Stimulated activated CD4-positive, alpha-beta T cell treated with anti-CD3 and anti-CD28 coated beads, TNF-alpha, amount 100 ng/mL, for 1 hour (primary cell): ENCODE measurements around the gene SBNO2.

Source experiments
- DNase-seq, 3 donors: peaks; one replicate each; pipeline ENCODE4 v3.0.0-alpha.2; 2020; ENCODE audit warnings: low read depth in 3 of 3, low spot score in 1 of 3

SBNO2 gene

GRCh38 chr19:1074544-1075283 is 99.4 kb downstream of the SBNO2 start:
- peak; percentile 80 to 95 (median 95) for DNase-seq

DNA sequence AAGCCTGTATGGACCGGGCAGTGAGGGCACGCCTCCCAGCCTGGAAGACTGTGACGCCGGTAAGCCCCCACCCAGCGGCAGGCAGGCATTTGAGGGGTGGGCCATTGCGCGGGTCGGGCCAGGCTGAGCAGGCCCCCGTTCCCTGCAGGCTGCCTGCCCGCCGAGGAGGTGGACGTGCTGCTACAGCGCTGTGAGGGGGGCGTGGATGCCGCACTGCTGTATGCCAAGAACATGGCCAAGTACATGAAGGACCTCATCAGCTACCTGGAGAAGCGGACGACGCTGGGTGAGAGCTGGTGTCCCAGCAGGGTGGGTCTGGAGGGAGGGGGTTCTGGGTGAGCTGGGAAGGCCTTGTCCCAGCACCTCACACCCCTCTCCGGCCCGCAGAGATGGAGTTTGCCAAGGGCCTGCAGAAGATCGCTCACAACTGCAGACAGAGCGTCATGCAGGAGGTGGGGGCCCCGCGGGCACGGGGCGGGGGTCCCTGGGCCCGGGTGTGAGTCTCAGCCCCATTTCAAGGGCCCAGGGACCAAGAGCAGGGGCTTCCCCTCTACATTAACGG is 100.0 kb downstream of the SBNO2 start:
- no peak for DNase-seq

DNA sequence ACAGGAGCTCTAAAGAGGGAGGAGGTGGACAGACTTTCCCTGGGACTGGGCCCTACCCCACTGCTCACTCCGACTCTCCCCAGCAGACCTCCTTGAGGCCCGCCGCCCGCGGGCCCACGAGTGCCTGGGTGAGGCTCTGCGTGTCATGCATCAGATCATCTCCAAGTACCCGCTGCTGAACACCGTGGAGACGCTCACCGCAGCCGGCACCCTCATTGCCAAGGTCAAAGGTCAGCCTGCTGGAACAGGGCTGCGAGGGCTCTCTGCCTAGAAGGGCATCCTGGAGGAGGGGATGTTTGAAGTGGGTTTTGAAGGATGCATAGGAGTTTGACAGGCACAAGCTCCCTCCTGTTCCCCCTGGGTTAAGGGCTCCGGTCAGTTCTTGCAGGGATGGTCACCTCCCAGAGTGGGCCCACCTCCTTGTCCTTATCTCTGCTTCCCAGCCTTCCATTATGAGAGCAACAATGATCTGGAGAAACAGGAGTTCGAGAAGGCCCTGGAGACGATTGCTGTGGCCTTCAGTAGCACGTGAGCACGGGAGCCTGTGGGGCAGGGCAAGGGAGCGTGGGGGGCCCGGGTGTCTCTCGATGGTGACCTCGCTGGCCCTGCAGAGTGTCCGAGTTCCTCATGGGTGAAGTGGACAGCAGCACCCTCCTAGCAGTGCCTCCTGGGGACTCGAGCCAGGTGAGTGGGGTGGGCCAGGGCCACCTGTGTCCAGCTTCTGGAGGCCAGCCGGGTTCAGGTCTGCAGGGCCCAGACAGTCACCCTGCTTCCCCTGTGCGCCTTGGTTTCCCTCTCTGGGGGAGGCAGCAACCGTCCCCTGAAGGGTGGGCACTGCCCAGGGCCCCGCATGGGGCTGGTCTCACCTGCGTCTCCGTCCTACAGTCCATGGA is 100.8 kb downstream of the SBNO2 start:
- no peak for DNase-seq

DNA sequence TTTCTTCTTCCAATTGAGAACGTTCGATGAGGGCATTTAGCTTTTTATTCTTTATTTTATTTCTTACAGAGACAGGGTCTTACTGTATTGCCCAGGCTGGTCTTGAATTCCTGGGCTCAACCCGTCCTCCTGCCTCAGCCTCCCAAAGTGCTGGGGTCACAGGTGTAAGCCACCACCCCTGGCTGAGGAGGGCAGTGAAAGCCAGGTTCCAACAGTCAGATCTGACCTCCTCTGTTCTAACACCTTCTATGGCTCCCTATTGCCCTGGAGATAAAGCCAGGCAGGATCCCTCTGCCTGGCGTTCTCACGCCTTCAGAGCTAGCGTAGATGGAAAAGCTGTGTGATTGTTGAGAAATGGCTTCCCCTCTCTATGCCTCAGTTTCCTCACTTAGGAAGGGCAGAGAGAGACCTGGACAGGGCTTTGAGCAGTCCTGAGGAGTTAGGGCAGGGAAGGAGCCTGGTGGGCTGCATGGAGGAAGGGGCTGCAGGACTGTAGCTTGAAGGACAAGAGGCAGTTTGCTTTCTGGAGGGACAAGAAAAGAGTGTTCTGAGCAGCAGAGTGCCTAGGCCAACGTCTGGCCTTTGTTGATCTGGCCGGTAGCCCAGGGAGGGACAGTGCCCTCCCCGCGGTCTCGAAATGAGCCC is 101.6 kb downstream of the SBNO2 start:
- DNase-seq: no peak

DNA sequence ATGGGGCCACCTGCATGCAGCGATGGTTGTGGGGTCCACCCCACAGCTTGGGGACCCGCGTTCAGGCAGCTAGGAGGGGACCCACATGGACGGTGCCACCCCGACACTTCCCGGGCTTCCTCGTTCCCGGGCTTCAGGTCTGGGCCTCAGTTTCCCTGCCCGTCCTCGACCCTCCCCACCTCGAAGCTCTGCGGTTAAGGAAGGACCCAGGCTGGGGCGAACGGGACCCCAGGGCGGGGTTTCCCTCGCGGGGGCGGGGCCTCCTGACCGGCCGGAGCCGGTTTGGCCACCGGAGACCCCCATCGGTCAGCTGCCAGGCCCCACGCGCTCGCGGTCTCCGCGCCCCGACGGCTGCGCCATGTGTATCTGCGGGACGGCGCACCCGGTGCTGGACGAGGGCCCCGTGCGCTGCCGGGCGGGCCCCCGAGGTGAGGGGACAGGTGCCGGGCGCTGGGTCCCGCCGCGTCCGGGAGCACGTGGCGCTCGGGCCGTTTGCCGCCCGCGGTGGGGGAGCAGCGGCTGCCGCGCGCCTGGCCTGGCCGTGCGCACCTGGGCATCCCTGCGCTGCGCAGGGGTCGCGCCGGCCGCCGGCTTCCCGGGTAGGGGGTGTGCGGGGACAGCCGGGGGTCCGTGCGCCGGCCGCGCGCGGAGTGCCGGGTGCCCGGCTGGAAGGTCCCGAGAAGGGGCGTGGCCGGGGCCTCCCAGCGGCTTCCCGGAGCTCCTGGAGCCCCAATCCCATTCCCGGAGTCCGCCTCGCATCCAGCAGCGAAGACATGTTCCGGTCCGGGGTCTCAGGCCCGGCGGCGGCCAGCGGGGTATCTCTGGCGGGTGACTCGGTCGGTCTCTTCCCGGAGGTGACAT is 102.9 kb downstream of the SBNO2 start:
- no peak for DNase-seq

DNA sequence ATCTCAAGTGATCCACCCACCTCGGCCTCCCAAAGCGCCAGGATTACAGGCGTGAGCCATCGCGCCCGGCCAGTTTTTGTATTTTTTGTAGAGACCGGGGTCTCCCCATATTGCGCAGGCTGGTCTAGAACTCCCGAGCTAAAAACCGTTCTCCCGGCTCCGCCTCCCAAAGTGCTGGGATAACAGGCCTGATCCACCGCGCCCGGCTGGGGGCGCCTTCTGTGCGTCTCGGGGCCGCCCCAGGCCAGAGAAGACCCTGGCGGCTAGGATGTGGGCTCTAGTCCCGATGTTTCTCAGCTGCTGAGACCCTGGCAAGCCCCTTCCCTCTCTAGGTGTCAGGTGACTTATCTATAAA is 103.5 kb downstream of the SBNO2 start:
- no peak for DNase-seq

GRCh38 chr19:1069009-1069779 is 104.9 kb downstream of the SBNO2 start:
- peak in 1 of 3 donors; percentile 47 for DNase-seq

DNA sequence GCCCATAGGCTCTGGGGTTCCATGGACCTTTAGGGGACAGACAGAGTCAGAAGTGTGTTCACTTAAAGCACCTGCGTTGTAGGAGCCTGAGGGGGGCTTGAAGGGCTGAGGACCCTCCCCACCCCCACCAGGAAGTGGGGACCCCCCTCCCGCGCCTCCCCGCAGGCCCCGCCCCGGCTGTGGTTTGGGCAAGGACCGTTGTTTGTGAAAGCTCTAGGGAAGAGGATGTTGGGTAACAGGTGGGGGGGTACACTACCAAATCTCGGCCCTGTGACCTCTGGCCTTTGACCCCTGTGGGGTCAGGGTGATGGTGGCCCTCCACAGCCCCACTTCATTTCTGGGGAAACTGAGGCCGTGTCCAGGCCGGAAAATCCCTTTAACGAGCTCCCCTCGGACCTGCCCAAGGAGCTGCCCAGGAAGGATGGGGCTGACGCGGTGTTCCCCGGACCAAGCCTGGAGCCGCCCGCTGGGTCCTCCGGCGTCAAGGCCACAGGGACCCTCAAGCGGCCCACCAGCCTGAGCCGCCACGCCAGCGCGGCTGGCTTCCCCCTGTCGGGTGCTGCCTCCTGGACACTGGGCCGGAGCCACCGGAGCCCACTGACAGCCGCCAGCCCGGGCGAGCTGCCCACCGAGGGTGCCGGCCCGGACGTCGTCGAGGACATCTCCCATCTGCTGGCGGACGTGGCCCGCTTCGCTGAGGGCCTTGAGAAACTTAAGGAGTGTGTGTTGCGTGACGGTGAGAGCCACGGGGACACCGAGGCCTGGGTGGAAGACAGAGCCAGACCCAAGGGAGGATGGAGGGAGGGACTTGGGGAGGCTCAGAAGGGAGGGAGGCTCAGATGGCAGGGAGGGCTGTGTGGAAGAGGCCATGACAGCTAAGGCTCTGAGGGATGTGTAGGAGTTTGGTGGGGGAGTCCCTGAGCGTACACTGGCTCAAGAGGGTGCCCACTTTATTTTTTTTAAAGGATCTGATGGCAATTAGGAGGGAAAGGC is 105.8 kb downstream of the SBNO2 start:
- peak in 1 of 3 donors; percentile 58 for DNase-seq

DNA sequence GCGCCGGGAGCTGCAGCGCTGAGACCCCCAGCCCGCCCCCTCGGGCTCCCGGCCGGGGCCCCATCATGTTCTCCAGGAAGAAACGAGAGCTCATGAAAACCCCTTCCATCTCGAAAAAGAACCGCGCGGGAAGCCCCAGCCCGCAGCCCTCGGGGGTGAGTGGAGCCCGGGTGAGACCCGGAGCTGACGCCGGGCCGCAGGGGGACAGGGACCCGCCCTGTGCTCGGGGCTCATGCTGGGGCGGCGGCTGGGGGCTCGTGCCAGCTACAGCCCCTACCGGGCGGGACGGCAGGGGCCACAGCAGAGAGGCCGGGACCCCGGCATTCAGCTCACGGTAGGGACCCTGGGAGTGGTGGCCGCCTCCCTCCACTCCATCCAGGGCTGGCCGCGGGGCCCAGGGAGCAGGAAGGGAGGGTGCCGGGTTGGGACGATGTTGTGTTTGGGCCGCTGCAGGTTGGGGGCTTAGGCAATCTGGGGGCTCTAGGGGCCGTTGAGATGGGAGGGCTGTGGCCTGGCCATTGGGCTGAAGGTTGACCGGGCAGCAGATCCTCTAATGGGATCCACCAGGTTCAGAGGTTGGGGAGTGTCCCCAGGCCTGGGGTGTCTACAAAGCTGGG is 106.6 kb downstream of the SBNO2 start:
- peak in 1 of 3 donors; percentile 40 for DNase-seq

DNA sequence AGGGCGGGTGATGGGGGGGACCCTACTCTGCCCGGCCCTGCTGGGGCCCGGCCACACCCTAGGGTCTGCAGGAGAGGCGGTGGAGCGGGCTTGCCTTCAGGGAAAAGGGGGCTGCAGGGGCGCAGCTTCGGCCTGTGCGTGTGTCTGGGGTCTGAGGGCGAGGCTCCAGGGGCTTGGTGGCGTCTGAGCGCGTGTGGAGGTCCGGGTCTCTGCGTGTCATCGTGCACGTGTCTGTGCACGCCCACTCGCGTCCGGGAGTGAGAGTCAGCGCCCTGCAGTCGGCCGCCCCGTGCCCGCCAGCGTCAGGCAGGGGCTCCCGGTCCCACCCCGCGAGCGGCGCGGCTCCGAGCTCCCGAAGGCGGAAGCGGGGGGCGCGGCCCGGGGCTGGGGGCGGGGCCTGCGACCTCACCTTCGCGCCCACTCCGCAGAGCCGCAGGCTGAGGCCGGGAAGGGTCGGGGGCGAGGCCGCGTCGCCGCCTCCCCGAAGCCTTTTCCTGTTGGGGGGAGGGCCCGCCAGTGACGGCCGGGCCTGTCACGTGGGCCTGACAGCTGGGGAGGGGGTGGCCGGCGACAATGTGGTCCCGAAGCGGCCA is 107.2 kb downstream of the SBNO2 start, which contains the start of gene ARHGAP45:
TSS of gene ARHGAP45 (plus strand) at position 420 of the 593 bp plus-strand sequence. CDS start 239 bp downstream, outside the sequence.
- DNase-seq: peak; percentile 64 to 73 (median 72)

DNA sequence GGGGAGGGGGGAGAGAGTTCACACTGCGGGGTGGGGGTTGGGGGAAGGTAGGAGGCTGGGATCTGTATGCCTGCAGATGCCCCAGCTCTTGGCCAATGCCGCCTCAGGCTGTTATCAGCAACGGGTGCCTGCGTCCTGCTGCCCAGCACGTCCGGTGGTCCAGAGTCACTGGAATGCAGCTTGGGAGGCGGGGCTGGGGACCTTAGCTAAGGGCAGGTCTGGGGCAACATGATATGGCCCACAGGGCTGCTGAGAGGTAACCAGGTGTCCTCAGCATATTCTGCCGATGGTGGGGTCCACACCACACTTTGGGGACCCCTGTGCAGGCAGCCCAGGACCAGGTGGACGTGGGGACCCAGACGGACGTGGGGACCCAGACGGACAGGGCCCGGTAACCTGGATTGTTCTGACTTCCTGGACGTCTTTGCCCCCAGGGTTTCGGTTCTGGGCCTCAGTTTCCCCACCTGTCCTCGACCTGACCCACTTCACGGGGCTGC is 107.8 kb downstream of the SBNO2 start:
- DNase-seq: no peak

- DNase-seq: no peak
These were observed 108.4 kb downstream of the SBNO2 start for GRCh38 chr19:1065606-1066109.

GRCh38 chr19:1064661-1065605 is 109.1 kb downstream of the SBNO2 start:
- DNase-seq: peak in 2 of 3 donors; percentile 58 to 64

- DNase-seq: no peak
These were observed 110.0 kb downstream of the SBNO2 start for GRCh38 chr19:1063909-1064660.
